NCI-H2227 treated with DMSO at 0.1 percent for 48 hours (cell line): ENCODE results near the gene CXCR3.
"Not testable (repeated sequence)": the region's sequence is repeated elsewhere in the genome, so short reads cannot be mapped to it uniquely, and the experiment has no call there.

Experiments
- DNase-seq: peaks from one replicate; lab custom pipeline; 2025; lab: John Stamatoyannopoulos, UW

The CXCR3 gene

DNA sequence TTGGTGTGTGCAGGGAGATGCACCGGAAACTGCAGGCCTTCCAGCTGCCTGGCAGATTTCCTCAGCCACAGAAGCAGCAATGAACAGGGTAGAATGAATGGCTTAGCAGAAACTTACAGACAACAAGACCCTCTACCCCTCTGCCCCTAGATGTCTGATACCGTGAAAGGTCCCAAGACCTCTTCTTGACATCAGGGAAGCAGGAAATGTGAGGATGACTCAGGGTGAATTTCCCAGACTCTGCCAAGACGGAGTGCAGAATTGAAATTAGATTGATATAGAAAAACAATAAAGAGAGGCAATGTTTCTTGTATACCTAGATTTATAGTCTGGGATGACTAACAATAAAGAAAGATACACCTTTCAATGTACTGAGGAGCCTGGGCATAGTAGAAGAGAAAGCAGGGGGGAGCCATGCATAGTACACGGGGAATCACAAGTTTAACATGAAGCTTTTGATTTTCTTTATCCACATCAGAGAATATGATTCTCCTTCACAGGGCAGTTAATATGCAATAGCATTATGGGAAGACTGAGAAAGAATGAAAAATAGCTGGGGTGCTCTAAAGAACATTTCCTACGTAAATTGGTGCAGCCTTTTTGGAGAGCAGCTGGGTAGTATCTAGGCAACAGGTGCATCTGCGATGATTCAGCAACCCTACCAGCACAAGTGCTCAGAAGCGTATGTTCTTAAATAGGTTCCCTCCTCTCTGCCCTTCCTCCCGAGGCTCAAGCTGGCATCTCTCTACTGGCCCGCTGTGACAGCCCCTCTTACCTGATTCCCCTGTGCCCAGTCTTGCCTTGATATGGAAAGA is 18.3 kb upstream of the CXCR3 start:
- DNase-seq = no peak

DNA sequence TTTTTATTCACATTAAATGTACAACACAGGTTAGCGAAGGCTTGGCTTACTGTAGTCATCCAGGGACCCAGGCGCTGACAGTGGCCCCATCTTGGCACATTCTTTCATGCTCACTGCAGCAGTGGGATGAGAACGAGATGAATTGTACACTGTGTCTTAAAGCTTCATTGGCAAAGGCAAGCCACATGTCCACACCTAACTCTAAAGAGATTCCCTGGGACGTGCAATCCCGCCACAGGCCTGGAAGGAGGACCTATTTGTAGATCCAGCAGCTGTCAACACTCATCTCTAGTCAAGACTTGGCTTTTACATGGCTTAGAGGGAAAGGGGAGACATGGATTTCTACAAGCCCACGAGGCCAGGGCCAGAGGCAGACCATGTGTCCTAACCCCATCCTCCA is 16.1 kb upstream of the CXCR3 start:
- DNase-seq = no peak

DNA sequence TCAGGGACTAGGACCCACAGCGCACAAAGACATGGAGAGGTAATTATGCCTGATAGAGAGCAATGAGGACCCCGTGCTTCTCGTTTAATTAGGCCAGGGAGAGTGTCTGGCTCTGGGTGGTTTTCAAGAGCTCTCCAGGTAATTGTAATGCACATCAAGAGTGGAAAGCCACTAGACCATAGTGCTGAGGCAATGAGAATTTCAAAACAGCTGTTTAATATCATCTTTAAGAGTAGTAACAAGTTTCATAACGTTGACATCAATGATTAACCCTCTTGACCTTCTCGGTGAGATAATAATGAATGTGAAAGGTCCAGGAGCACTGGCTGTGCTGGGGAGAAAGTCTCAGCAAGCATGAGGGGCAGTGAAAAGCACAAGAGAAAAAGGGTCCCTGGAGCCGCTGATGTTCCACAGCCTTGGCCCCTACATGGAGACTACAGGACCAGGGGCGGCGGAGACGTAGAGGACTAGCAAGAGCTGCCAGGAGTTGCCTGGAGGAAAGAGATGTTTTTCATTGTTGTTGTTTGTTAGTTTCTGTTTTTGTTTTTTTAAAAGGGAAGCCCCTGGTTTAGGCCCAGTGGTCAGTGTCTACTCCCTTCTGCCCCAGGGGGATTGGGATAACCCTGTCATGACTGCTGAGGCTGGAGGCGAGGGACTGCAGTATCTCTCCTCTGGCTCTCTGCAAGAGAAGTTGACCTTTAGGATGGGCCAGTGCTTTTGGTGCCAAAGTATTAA is 14.8 kb upstream of the CXCR3 start:
- DNase-seq = peak; percentile 41

DNA sequence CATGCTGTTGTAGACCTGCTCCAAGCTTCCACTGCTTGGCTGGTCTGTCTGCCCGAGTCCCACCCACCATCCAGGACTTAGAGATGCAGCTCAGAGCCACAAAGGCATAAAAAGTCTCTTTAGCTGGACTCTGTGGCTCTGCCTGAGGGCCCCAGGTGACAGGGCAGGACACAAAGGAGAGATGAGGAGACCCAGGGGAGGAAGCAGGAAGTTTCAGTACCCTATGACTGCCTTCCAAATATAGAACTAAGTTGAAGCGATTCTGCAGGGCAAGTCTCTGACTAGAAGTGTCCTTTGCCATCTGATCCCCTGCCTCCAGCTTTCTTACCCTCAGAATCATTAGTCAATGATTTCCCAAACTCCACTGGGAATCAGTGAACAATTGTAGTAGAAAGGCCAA is 11.2 kb upstream of the CXCR3 start:
- no peak for DNase-seq

DNA sequence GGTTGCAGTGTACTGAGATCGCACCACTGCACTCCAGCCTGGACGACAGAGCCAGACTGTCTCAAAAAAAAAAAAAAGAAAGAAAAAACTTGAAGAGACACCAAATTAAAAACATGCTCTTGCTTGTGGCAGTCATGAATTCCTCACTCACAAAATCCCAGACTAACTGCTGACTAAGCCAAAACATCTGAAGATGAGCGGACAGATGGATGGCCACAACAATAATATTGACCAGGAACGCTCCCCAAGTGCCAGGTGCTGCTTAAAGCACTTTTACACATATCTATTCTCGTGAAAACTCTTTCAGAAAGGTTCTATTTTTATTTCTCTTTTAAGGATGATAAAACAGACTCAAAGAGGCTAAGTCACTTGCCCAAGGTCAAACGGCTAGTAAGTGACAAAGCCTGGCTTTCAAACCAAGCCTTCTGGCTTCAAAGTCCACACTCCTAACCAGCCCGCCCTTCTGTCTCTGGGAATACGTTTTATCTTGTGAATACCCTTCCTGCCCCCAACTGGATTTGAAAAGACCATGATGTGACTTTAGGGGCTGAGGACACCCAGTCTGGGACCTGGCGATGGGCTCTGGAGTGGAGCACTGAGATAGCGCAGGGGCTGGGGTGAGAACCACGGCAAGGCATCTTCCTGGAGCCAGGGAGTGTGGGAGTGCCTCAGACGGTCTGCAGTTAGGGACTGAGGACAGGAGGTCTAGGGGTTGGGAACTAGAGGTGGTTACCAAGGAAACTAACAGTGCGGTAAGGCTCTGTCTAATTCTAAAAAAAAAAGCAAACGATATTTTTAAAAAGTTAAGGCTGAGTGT is 9.5 kb upstream of the CXCR3 start:
- DNase-seq = no peak

DNA sequence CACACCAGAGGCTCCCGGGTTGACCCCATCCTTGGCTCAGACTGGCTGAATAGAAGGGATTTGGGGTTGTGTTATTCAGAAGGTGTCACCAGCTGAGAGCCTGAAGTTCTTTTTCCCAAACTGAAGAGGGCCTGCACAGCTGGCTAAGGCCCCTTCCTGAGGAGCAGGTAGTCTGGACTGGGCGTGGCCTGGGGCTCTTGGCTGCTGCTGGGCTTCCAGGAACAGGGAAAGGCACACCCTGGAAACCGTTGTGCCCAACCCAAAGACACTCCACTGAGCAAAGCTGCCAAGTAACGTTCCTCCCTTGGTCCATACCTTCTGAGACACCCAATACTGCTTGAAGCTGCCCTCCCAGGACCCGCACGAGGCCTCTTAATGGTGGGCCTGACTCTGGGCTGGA is 8.3 kb upstream of the CXCR3 start:
- DNase-seq = no peak

DNA sequence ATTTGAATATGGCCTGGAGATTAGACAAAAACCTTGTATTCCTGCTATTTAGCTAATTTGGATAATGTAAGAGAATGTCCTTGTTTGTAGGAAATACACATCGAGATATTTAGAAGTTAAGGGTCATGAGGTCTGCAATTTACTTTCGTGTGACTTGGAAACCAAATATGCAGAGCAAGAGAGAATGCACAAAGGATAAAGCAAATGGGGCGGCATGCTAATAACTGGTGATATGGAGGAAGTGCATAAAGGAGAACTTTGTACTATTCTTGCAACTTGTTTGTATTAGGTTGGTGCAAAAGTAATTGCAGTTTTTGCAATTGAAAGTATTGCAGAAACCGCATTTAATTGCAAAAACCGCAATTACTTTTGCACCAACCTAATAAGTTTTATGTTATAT is 7.2 kb upstream of the CXCR3 start:
- DNase-seq = no peak

DNA sequence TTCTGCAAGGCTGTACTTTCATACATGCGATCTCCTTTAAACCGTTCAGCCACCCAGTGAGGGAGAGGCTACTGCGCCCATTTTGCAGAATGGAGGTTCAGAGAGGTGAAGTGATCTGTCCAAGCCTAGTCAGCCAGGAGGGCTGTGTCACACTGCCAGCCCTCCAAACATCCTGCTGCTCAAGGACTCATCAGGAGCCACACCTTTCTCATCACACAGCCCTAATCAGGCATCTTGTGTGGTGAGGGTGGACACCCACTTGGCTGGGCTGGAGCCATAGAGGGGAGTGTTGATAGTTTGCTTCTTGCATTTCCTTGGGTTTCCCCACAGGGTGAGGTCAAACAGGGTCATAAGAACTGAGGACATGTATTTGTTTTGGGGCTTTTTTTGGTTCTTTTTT is 5.4 kb upstream of the CXCR3 start:
- no peak for DNase-seq

DNA sequence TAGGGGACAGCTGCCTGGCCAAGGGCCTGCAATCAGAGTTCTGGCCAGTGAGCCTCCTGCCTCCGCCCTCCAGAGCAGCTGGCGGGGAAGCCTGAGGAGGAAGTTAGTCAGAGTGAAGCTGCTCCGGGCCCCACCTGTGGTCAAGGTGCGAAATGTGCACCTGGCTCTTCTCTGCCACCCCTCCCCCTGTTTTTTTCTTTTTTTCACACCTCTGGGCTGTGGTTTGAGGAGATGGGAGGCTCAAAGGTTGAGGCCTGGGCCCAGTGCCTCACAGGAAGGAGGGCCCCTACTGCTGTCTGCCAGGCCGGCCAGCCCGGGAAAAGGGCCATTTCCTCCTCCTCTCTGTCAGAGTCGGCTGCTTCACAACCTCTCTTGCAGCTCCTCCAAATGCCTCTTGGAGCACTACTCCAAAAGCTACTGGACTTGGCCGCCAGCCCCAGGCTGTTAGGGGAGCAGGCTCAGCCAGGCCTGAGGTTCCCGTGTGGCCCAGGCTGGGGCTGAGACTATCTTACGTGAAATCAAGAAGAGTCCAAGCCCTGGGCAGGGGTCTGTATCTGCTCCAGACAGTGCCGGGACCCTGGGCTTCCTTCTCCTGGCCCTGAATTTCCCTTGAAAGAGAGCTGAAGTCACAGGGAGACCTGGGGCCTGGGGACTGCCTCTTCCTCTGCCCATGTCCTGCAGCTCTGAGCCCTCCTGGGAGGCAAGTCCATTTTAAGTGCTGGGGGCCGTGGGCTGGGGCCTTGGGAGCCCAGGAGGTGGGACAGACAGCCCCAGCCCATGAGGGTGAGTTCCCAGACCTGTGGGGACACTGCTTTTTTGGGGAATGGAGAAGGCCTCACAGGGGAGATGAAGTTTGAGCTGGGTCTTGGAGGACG is 4.5 kb upstream of the CXCR3 start:
- no peak for DNase-seq

DNA sequence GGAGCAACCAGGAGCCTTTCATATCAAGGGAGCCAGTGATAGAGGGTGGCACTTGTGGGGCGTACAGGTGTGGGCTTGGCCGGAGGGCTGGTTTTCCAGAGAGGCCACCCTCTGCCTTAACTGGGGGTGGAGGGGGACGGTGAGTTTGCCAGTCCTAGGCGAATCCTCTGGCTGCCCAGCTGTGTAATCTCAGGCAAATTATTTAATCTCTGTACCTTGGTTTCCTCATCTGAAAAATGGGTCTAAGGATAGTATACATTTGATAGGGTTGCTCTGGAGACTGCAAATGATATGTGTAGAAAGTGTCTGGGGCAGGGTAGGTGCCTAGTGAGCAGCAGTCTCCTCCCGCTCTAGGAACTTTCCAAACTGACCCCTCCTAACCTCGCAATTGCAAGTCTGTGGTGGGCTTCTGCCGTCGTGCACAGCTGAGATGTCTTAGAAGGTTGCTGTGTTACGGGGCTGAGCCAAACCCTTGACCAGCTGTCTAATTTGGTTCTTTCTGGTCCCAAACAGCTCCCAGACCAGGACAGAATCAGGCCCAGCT is 3.8 kb upstream of the CXCR3 start:
- DNase-seq = no peak

DNA sequence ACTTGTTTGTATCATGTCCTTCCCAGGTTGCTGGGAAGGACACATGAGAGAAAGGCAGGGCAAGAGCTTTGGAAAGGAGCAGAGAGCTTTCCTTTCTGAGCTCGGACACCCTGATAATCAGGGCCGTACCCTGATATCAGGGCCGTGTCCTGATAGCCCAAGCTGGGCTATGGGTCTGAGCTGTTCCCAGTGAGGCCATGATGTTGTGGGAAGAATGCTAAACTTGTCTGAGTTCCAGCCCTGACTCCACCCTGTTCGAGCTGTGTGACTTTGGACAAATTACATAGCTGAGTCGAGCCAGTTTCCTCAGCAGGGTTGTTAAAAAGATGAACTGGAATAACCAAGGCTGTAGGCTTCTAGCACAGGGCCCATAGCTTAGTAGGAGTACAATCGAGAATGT is 3.3 kb upstream of the CXCR3 start:
- no peak for DNase-seq

DNA sequence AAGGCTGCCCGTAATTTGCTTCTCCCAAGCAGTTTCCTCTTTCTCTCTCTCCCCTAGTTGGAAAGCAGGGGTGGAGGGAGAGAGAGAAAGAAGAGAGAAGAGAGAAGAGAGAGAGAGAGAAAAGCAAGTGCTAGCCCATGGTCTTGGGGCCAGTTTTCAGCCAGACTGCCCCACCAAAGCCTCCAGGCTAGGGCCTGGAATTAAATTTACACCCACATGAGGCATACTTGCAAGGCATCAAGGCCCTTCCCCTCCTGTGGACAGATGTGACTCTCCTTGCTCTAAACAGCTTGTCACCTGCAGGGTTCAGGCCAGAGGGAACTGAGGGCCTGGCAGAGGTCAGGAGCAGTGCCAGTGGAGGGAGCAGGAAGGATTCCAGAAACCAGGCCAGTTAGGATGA is 1.7 kb upstream of the CXCR3 start:
- DNase-seq = no peak

DNA sequence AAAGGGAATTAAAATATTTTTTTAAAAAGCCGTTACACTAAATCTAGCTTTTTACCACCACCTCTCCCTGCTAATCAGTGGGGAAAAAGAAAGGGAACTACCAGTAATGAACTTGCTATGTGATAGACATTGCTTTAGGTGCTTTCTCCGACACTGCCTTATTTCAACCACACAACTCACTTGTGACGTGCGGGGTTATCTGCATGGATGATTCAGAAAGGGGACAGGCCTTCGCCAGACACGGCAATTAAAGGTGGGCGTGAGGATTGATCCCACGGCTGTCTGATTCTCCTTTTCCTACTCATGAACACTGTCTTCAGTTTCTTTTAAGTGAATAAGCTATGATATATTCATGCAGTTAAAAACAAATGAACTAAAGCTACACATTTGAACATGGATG is 882 bp upstream of the CXCR3 start:
- DNase-seq = no peak

DNA sequence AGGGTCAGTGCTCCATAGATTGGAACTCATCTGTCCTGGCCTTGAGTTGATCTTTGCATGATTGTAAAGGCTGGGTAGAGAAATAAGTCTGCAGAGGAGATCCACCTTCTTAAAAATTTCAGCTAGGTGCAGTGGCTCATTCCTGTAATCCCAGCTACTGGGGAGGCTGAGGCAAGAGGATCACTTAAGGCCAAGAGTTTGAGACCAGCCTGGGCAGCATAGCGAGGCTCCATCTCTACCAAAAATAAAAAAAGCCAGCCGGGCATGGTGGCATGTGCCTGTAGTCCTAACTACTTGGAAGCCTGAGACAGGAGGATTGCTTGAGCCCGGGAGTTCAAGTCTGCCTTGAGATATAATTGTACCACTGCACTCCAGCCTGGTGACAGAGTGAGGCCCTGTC is 476 bp upstream of the CXCR3 start:
- no peak for DNase-seq

DNA sequence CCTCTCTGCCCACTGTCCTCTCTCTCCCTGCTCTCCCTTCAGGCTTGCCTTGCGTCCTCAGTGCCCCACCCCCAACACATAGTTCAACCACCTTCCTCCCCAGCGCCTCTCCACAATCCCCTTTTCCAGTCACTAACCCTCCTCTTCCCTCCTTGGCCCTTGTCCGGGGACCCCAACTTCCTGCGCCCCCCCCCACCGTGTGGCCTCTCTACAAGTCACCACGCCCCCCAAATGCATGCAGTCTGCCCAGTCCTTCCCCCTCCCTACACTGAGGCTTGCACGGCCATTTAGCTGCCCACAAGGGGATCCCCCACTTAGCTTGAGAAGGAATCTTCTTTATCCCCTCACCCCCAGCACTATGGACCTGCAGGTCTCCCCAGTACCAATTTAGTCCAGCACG is 569 bp downstream of the CXCR3 start:
- no peak for DNase-seq

DNA sequence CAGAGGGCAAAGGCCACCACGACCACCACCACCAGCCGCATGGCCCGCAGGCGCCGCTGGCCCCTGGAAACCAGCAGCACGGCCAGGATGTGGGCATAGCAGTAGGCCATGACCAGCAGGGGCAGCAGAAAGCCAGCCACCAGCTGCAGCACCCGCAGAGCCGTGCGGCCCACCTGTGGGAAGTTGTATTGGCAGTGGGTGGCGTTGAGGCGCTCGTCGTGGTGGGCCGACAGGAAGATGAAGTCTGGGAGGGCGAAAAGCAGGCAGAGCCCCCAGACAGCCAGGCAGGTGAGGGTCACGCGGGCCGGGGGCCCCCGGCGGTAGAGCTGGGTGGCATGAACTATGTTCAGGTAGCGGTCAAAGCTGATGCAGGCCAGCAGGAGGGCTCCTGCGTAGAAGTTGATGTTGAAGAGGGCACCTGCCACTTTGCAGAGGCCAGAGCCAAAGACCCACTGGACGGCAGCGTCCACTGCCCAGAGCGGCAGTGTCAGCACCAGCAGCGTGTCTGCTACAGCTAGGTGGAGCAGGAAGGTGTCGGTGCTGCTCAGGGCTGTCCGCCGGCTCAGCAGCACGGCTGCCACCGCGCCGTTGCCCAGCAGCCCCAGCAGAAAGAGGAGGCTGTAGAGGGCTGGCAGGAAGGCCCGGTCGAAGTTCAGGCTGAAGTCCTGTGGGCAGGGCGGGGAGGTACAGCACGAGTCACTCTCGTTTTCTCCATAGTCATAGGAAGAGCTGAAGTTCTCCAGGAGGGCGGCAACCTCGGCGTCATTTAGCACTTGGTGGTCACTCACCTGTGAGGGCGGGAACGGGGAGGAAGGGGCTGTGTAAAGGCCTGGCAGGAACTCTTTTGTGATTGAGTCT is 1.4 kb downstream of the CXCR3 start:
- DNase-seq = no peak

DNA sequence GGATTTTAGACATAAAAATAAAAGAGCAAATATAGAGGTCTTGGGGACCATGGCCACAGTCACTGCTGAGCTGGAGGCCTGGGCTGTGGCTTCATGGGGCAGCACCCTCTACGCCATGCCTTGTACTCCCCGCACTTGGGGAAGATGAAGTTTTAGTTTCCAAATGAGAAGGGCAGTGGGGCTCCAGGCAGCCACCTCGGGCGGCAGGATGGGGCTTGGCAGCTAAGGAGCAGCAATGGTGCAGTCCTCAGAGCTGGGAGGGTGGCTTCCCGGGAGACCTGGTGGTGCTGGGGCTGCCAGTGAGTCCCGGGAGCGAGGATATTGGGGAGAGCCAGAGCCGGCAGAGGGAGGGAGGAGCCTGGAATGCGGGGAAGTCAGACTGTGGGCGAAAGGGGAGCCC is 2.4 kb downstream of the CXCR3 start:
- no peak for DNase-seq

DNA sequence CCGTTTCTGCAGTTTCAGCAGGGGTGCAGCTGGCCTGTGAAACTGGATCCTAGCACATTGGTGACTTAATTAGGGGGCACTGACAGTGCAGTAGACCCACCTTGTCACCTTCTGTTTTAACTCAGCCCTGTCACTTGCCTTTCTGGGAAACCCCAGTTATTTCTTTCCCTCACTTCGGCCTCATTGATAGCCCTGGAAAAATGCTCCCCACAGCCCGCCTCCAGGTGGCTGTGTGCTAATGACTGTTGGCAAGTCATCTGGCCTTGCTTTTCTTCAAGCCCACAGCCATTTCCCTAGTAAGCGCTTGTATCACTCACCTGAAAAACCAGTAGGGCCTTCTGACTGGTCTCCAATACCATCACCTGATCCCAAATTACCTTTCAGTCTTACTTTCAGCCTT is 3.3 kb downstream of the CXCR3 start:
- no peak for DNase-seq

DNA sequence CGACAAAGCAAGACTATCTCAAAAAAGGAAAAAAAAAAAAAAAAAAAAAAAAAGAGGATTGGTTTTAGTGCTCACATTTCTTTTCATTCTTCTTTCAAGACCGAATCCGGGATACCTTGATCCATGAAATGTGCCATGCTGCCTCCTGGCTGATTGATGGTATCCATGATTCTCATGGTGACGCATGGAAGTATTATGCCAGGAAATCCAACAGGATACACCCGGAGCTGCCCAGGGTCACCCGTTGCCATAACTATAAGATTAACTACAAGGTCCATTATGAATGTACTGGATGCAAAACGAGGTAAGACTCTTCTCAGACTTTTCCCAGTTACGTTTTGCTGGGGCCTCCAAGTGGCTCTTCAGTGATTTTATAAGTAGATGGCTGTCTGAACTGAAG is 6.1 kb downstream of the CXCR3 start:
- DNase-seq = no peak

DNA sequence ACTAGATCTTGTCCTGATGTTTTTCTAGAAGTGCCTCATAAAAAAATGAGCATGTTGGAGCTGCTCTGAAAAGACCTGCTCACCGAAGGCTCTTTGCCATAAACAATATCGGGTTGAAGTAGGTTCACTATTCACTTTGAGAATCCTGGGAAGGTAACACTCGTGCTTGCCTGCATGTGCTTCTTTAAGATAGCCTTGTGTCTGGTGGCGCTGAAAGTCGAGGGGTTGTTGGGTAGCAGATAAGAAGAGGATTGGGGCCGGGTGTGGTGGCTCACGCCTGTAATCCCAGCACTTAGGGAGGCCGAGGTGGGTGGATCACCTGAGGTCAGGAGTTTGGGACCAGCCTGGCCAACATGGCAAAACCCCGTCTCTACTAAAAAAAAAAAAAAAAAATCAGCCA is 6.6 kb downstream of the CXCR3 start:
- DNase-seq = not testable (repeated sequence)
